HepG2 (cell line): ENCODE data around the gene SQSTM1. TPM values are rescaled to one million over a fixed set of nuclear protein-coding genes. Genes with fewer than 3 reads are reported as not detected.

Experiments used
- EHMT2 ChIP-seq: fragments of 200-600 bp; sonication (generic); IDR thresholded peaks from 2 replicates; pipeline ENCODE4 v1.7.0; 2017; ENCODE audit warnings: antibody characterized with exemption, low read depth, low read length, borderline replicate concordance
- HNF4G ChIP-seq, 2 experiments: sonication (generic) in 1 of 2; formaldehyde crosslinking in 1 of 2; IDR thresholded peaks; 2 replicates each; pipeline versions ENCODE4 v1.4.0 to v1.6.1; 2011 to 2020; ENCODE audit warnings: borderline replicate concordance in 2 of 2, low read depth in 2 of 2, mild to moderate bottlenecking in 2 of 2, low read length in 1 of 2, missing genetic modification reagents in 1 of 2, moderate library complexity in 1 of 2
- JDP2 ChIP-seq: sonication (generic); formaldehyde crosslinking; IDR thresholded peaks from 2 replicates; pipeline ENCODE4 v1.8.1; 2022; ENCODE audit warnings: missing genetic modification reagents, borderline replicate concordance
- PRMT3 ChIP-seq: sonication (generic); formaldehyde crosslinking; IDR thresholded peaks from 2 replicates; pipeline ENCODE4 v1.8.1; 2022; ENCODE audit warnings: low read depth, mild to moderate bottlenecking, moderate library complexity, missing genetic modification reagents, borderline replicate concordance
- SAFB2 ChIP-seq: sonication (generic); formaldehyde crosslinking; IDR thresholded peaks from 2 replicates; pipeline ENCODE4 v1.5.1; 2020; ENCODE audit warnings: missing genetic modification reagents, low read depth, mild to moderate bottlenecking, borderline replicate concordance
- SP2 ChIP-seq: sonication (generic); formaldehyde crosslinking; IDR thresholded peaks from 2 replicates; pipeline ENCODE4 v1.5.1; 2020; ENCODE audit warnings: mild to moderate bottlenecking, missing genetic modification reagents
- ZFYVE20 ChIP-seq: sonication (generic); formaldehyde crosslinking; IDR thresholded peaks from 2 replicates; pipeline ENCODE4 v1.8.0; 2023; ENCODE audit warnings: low read depth, mild to moderate bottlenecking, moderate library complexity, missing genetic modification reagents, borderline replicate concordance
- ZNF124 ChIP-seq: sonication (generic); formaldehyde crosslinking; IDR thresholded peaks from 2 replicates; pipeline ENCODE4 v1.4.0; 2020; ENCODE audit warnings: missing genetic modification reagents
- ZNF407 ChIP-seq: sonication (generic); formaldehyde crosslinking; IDR thresholded peaks from one replicate; pipeline ENCODE4 v1.5.1; 2020; ENCODE audit warnings: mild to moderate bottlenecking, missing genetic modification reagents; ENCODE audit errors: not compliant biosample characterization
- polyA plus RNA-seq, 8 experiments: library from polyadenylated mRNA; depleted of rRNA in 3 of 8; stranded (reverse) in 7 of 8; unstranded in 1 of 8; fragments of >200 nt; fragmentation: Illumina TruSeq in 4 of 8; extraction: Trizol in 4 of 8; gene quantifications; 2 replicates each; pipeline versions ENCODE4 v1.2.1 to v1.2.3, GENCODE V29; 2011 to 2016; ENCODE audit warnings: low read depth in 4 of 8, missing spikeins in 1 of 8, mixed read lengths in 1 of 8; ENCODE audit not compliant: insufficient read depth in 1 of 8
- total RNA-seq, 5 experiments: library from RNA; depleted of rRNA; stranded (reverse); fragments of >200 nt; fragmentation: Illumina TruSeq; extraction: Trizol; gene quantifications; 2 replicates each; pipeline ENCODE4 v1.2.3, GENCODE V29; 2016; ENCODE audit warnings: low read depth in 1 of 5
- TF ChIP-seq, protein P1 (sequence below): sonication (generic); formaldehyde crosslinking; IDR thresholded peaks from 2 replicates; pipeline ENCODE4 v1.8.1; 2023; ENCODE audit warnings: mild to moderate bottlenecking, missing genetic modification reagents

SQSTM1 gene
- total and polyA plus RNA-seq, 2 of the 13 experiments (the other 11 are each of a cell fraction or from before 2014, with no cell fraction given) = 90.9 to 160 TPM

GRCh38 chr5:179778591-179778990 is 42.1 kb upstream of the SQSTM1 start (continued):
- TF ChIP-seq ZNF407 (CRISPR knock-in tag) (no peak), PRMT3 (no peak), HNF4G (IDR thresholded peaks at IDR 0.05; ENCODE audit: borderline replicate concordance, low read depth, low read length) (no peak), HNF4G (CRISPR knock-in tag; IDR thresholded peaks at IDR 0.05; ENCODE audit: borderline replicate concordance, low read depth) (no peak), ZNF124 (CRISPR knock-in tag) (no peak), EHMT2 (no peak), SP2 (CRISPR knock-in tag) (no peak), ZFYVE20 (CRISPR knock-in tag) (no peak), JDP2 (CRISPR knock-in tag) (no peak), SAFB2 (no peak)
- TF ChIP-seq, protein P1, sequence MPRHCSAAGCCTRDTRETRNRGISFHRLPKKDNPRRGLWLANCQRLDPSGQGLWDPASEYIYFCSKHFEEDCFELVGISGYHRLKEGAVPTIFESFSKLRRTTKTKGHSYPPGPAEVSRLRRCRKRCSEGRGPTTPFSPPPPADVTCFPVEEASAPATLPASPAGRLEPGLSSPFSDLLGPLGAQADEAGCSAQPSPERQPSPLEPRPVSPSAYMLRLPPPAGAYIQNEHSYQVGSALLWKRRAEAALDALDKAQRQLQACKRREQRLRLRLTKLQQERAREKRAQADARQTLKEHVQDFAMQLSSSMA (CRISPR knock-in tag) = no peak
